Ascending aorta (tissue), 2 donors: Measurements from ENCODE around the gene SETD7. TPM values are rescaled to one million over a fixed set of nuclear protein-coding genes. Genes with fewer than 3 reads are reported as not detected.
"Not testable (repeated sequence)": the region's sequence is repeated elsewhere in the genome, so short reads cannot be mapped to it uniquely, and the experiment has no call there.

Source experiments
- DNase-seq, 2 donors: peaks; one replicate each; pipeline ENCODE4 v3.0.0-alpha.2; 2019; ENCODE audit warnings: low spot score in 2 of 2
- H3K27ac ChIP-seq, 2 donors: fragments of 200-600 bp; sonication (generic); one replicate each; pipeline ENCODE4 v1.5.1; 2016 to 2017; ENCODE audit warnings: mild to moderate bottlenecking in 1 of 2
- H3K27me3 ChIP-seq: fragments of 200-600 bp; sonication (generic); one replicate; pipeline ENCODE4 v1.5.1; 2017
- H3K36me3 ChIP-seq, 2 donors: fragments of 200-600 bp; sonication (generic); one replicate each; pipeline ENCODE4 v1.5.1; 2016
- H3K4me1 ChIP-seq, 2 donors: fragments of 200-600 bp; sonication (generic); one replicate each; pipeline ENCODE4 v1.5.1; 2016 to 2017; ENCODE audit warnings: mild to moderate bottlenecking in 1 of 2
- H3K4me3 ChIP-seq, 2 donors: fragments of 200-600 bp; sonication (generic); one replicate each; pipeline ENCODE4 v1.5.1; 2016 to 2017; ENCODE audit warnings: mild to moderate bottlenecking in 1 of 2
- H3K9me3 ChIP-seq, 2 donors: fragments of 200-600 bp; sonication (generic); one replicate each; pipeline ENCODE4 v1.5.1; 2016
- intact Hi-C: fragments of 100-400 bp; cut with DNase I; formaldehyde crosslinking; loops from one replicate; pipeline ENCODE4 v1.15.1; 2023
- total RNA-seq: library from RNA; depleted of rRNA; stranded (reverse); fragments of >200 nt; gene quantifications from one replicate; pipeline ENCODE4 v1.1.0, GENCODE V29; 2016
- TF ChIP-seq, protein P1 (sequence below), 3 experiments: fragments of 200-600 bp in 2 of 3; fragments of 450-650 bp in 1 of 3; sonication (generic) in 2 of 3; IDR thresholded peaks; one replicate each; pipeline ENCODE4 v1.5.1; 2016 to 2019; ENCODE audit warnings: antibody characterized with exemption in 3 of 3, mild to moderate bottlenecking in 1 of 3, moderate library complexity in 1 of 3

Gene SETD7
- total RNA-seq, 1 donor from 2014 or later = 33.2 TPM

- Histone ChIP-seq H3K4me3 (peak overlapping the region; percentile 92 to 93), H3K9me3 (no peaks in the 10 kb centered on the region), H3K4me1 (peaks cover 5 to 21% of the 10 kb centered on the region in 2 donors), H3K27ac (peak overlapping the region; percentile 94 to 98), H3K27me3 (no peaks in the 10 kb centered on the region), H3K36me3 (no peaks in the 10 kb centered on the region)
- DNase-seq = peak; percentile 95 to 99
- intact Hi-C loops = loop anchor here (1.0 to 10.0 kb wide), 7 partner anchors 79 to 1071 kb away; partner anchors contain the start of genes ELMOD2, MAML3, NAA15 and NOCT
- TF ChIP-seq, protein P1, sequence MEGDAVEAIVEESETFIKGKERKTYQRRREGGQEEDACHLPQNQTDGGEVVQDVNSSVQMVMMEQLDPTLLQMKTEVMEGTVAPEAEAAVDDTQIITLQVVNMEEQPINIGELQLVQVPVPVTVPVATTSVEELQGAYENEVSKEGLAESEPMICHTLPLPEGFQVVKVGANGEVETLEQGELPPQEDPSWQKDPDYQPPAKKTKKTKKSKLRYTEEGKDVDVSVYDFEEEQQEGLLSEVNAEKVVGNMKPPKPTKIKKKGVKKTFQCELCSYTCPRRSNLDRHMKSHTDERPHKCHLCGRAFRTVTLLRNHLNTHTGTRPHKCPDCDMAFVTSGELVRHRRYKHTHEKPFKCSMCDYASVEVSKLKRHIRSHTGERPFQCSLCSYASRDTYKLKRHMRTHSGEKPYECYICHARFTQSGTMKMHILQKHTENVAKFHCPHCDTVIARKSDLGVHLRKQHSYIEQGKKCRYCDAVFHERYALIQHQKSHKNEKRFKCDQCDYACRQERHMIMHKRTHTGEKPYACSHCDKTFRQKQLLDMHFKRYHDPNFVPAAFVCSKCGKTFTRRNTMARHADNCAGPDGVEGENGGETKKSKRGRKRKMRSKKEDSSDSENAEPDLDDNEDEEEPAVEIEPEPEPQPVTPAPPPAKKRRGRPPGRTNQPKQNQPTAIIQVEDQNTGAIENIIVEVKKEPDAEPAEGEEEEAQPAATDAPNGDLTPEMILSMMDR (IDR thresholded peaks at IDR 0.05) = peak in 2 of 3 experiments; percentile 4 to 28
These were observed 102.5 kb downstream of the SETD7 start for GRCh38 chr4:139453371-139454110.

DNA sequence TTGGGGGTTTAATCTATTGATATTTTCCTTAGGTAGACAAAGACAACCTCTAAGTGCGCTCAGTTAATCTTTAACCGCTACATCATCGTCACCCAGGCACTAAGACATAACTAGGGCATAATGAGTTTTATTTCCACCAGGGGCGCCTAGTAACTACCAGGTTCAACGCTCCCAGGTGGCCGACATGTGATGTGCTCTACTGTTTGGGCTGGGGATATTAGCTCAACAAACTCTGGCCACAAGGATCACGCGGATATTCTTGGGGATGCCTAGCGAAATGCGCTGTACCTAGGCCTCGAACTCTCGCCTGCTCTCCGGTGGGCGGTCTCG, 103.0 kb downstream of the SETD7 start:
- no peaks in the 10 kb centered on the region for H3K9me3 ChIP-seq
- H3K4me3 ChIP-seq = peak overlapping the region; percentile 92 to 93
- intact Hi-C loops = loop anchor here (1.0 to 10.0 kb wide), 7 partner anchors 79 to 1072 kb away; partner anchors contain the start of genes ELMOD2, MAML3, NAA15 and NOCT
- peak overlapping the region; percentile 94 to 98 for H3K27ac ChIP-seq
- no peaks in the 10 kb centered on the region for H3K27me3 ChIP-seq
- DNase-seq = no peak
- no peaks in the 10 kb centered on the region for H3K36me3 ChIP-seq
- H3K4me1 ChIP-seq = peaks cover 3 to 16% of the 10 kb centered on the region in 2 donors
- TF ChIP-seq, protein P1 (IDR thresholded peaks at IDR 0.05) = peak; percentile 38 to 46 (median 41)

GRCh38 chr4:139451997-139452396, 104.0 kb downstream of the SETD7 start:
- Histone ChIP-seq H3K27ac (peak overlapping the region in 1 of 2 donors; percentile 94), H3K27me3 (no peaks in the 10 kb centered on the region), H3K4me3 (peak overlapping the region in 1 of 2 donors; percentile 93), H3K4me1 (peaks cover 3 to 12% of the 10 kb centered on the region in 2 donors), H3K36me3 (no peaks in the 10 kb centered on the region), H3K9me3 (no peaks in the 10 kb centered on the region)
- DNase-seq = no peak
- TF ChIP-seq, protein P1 (IDR thresholded peaks at IDR 0.05) = no peak
- intact Hi-C loops = loop anchor here (2.0 to 10.0 kb wide), 5 partner anchors 80 to 1073 kb away; partner anchors contain the start of genes ELMOD2, MAML3, NAA15 and NOCT

DNA sequence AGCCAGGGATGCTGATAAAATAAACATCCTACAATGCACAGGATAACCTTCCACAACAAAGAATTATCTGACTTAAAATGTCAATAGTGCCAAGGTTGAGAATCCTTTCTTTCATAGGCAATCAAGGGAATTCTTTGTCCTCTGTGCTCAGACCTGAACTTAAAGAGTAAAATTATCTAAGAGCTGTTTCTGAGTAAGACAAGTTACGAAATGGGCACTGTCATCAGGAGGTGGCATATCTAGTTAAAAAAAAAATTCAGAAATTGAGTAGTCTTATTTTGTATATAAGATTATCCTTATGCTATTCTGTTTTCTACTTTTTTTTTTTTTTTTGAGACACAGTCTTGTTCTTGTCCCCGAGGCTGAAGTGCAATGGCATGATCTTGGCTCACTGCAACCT, 105.4 kb downstream of the SETD7 start:
- intact Hi-C loops = loop anchor here (5.0 to 10.0 kb wide), 4 partner anchors 82 to 1074 kb away; partner anchors contain the start of genes ELMOD2, MAML3 and NOCT
- Histone ChIP-seq H3K9me3 (no peaks in the 10 kb centered on the region), H3K4me1 (peaks cover 3 to 12% of the 10 kb centered on the region in 2 donors), H3K27me3 (no peaks in the 10 kb centered on the region), H3K36me3 (no peaks in the 10 kb centered on the region), H3K4me3 (no peak overlapping the region), H3K27ac (no peak overlapping the region)
- TF ChIP-seq, protein P1 (IDR thresholded peaks at IDR 0.05) = no peak
- DNase-seq = no peak

DNA sequence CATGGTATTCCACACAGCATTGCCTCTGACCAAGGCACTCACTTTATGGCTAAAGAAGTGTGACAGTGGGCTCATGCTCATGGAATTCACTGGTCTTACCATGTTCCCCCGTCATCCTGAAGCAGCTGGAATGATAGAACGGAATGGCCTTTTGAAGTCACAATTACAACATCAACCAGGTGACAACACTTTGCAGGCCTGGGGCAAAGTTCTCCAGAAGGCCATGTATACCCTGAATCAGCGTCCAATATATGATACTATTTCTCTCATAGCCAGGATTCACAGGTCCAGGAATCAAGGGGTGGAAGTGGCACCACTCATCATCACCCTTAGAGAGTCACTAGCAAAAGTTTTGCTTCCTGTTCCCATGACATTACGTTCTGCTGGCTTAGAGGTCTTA, 108.9 kb downstream of the SETD7 start:
- H3K36me3 ChIP-seq, H3K4me3 ChIP-seq, H3K27me3 ChIP-seq, H3K27ac ChIP-seq, intact Hi-C loops, H3K4me1 ChIP-seq, H3K9me3 ChIP-seq, DNase-seq: not testable (repeated sequence)

Other genes with a start within 250 kb of the SETD7 start
- 4.5 TPM for gene RAB33B, start 102.1 kb downstream of the SETD7 start, total RNA-seq
- 34.4 TPM for gene MGST2, start 109.6 kb upstream of the SETD7 start, total RNA-seq